ENCODE measurements around the gene NFIC.

NFIC gene

GRCh38 chr19:3474614-3475013 is 108.2 kb downstream of the NFIC start:
- no peak for DNase-seq
- Histone ChIP-seq H3K4me1 (peaks cover 5 to 26% (median 21%) of the 10 kb centered on the region in 4 donors), H3K36me3 (no peaks in the 10 kb centered on the region), H3K27me3 (peaks cover 0 to 12% of the 10 kb centered on the region in 2 donors), H3K27ac (no peak overlapping the region), H3K9me3 (no peaks in the 10 kb centered on the region), H3K4me3 (no peak overlapping the region)
- TF ChIP-seq CTCF (IDR thresholded peaks at IDR 0.05) = no peak
- intact Hi-C loops (cut with DNase I; ENCODE audit: low total_unique reads) = loop anchor here (5.0 kb wide), 1 partner anchor 247 kb away; no protein-coding TSS in a partner anchor

GRCh38 chr19:3475449-3475848 is 109.1 kb downstream of the NFIC start:
- peaks cover 0 to 20% of the 10 kb centered on the region in 2 donors for H3K27me3 ChIP-seq
- H3K9me3 ChIP-seq = no peaks in the 10 kb centered on the region
- H3K27ac ChIP-seq = no peak overlapping the region
- no peaks in the 10 kb centered on the region for H3K36me3 ChIP-seq
- intact Hi-C loops (cut with DNase I; ENCODE audit: low total_unique reads) = loop anchor here (5.0 kb wide), 1 partner anchor 248 kb away; no protein-coding TSS in a partner anchor
- peaks cover 5 to 29% (median 18%) of the 10 kb centered on the region in 4 donors for H3K4me1 ChIP-seq
- DNase-seq = no peak
- H3K4me3 ChIP-seq = no peak overlapping the region
- no peak for TF ChIP-seq CTCF (IDR thresholded peaks at IDR 0.05)

- Histone ChIP-seq H3K27me3 (peaks cover 3 to 34% of the 10 kb centered on the region in 2 donors), H3K9me3 (no peaks in the 10 kb centered on the region), H3K4me1 (peaks cover 5 to 22% (median 8%) of the 10 kb centered on the region in 4 donors), H3K27ac (no peak overlapping the region), H3K36me3 (no peaks in the 10 kb centered on the region), H3K4me3 (no peak overlapping the region)
- DNase-seq = peak in 1 of 2 donors; percentile 16
- TF ChIP-seq CTCF (IDR thresholded peaks at IDR 0.05) = no peak
- intact Hi-C loops (cut with DNase I; ENCODE audit: low total_unique reads) = loop anchor here (2.0 to 5.0 kb wide), 2 partner anchors 154 to 250 kb away; no protein-coding TSS in a partner anchor
Measured at GRCh38 chr19:3476830-3477229, 110.4 kb downstream of the NFIC start.

- no peak overlapping the region for H3K4me3 ChIP-seq
- intact Hi-C loops (cut with DNase I; ENCODE audit: low total_unique reads) = loop anchor here (2.0 to 5.0 kb wide), 2 partner anchors 155 to 250 kb away; no protein-coding TSS in a partner anchor
- peaks cover 0 to 15% (median 2%) of the 10 kb centered on the region in 4 donors for H3K4me1 ChIP-seq
- H3K9me3 ChIP-seq = no peaks in the 10 kb centered on the region
- no peak for TF ChIP-seq CTCF (IDR thresholded peaks at IDR 0.05)
- H3K36me3 ChIP-seq = no peaks in the 10 kb centered on the region
- H3K27me3 ChIP-seq = peaks cover 3 to 40% of the 10 kb centered on the region in 2 donors
- DNase-seq = no peak
- H3K27ac ChIP-seq = no peak overlapping the region
Measured at GRCh38 chr19:3477506-3477905, 111.1 kb downstream of the NFIC start.

- H3K27ac ChIP-seq = no peak overlapping the region
- peaks cover 3 to 45% of the 10 kb centered on the region in 2 donors for H3K27me3 ChIP-seq
- H3K36me3 ChIP-seq = no peaks in the 10 kb centered on the region
- intact Hi-C loops (cut with DNase I; ENCODE audit: low total_unique reads) = loop anchor here (2.0 to 5.0 kb wide), 2 partner anchors 155 to 251 kb away; no protein-coding TSS in a partner anchor
- no peak overlapping the region for H3K4me3 ChIP-seq
- H3K4me1 ChIP-seq = peaks cover 0 to 11% (median 3%) of the 10 kb centered on the region in 4 donors
- DNase-seq = no peak
- TF ChIP-seq CTCF (IDR thresholded peaks at IDR 0.05) = no peak
- no peaks in the 10 kb centered on the region for H3K9me3 ChIP-seq
Measured at GRCh38 chr19:3477951-3478350, 111.6 kb downstream of the NFIC start.
